Renal cortex interstitium (tissue), 11 donors: ENCODE data around the gene LHFPL2. TPM values are rescaled to one million over a fixed set of nuclear protein-coding genes. Genes with fewer than 3 reads are reported as not detected.

Experiments used
- DNase-seq, 11 donors: peaks; one replicate each; pipeline ENCODE4 v3.0.0-alpha.2; 2013; ENCODE audit warnings: low read depth in 9 of 11, low spot score in 4 of 11; ENCODE audit errors: extremely low read depth in 1 of 11
- polyA plus RNA-seq, 3 donors: library from polyadenylated mRNA; unstranded; fragments of 120-200 nt; gene quantifications; one replicate each; pipeline ENCODE4 v1.2.1, GENCODE V29; 2013; ENCODE audit not compliant: insufficient read length in 3 of 3

The LHFPL2 gene
- polyA plus RNA-seq, 3 donors, result 50.3 to 53.6 (median 50.3) TPM

GRCh38 chr5:78591138-78591612 is 57.4 kb downstream of the LHFPL2 start:
- DNase-seq, result no peak

- no peak for DNase-seq
These were observed 58.6 kb downstream of the LHFPL2 start for GRCh38 chr5:78589923-78590322.

- DNase-seq, result no peak
These were observed 60.1 kb downstream of the LHFPL2 start for GRCh38 chr5:78588507-78588906.

GRCh38 chr5:78587775-78588291 is 60.7 kb downstream of the LHFPL2 start:
- no peak for DNase-seq

GRCh38 chr5:78587081-78587774 is 61.3 kb downstream of the LHFPL2 start:
- DNase-seq, result no peak

- no peak for DNase-seq
These were observed 62.3 kb downstream of the LHFPL2 start for GRCh38 chr5:78586251-78586650.

- DNase-seq, result no peak
These were observed 70.6 kb downstream of the LHFPL2 start for GRCh38 chr5:78578015-78578414.

GRCh38 chr5:78577071-78577807 is 71.3 kb downstream of the LHFPL2 start:
- no peak for DNase-seq

- no peak for DNase-seq
These were observed 72.2 kb downstream of the LHFPL2 start for GRCh38 chr5:78576376-78576775.

- no peak for DNase-seq
These were observed 73.8 kb downstream of the LHFPL2 start for GRCh38 chr5:78574731-78575161.

- DNase-seq, result no peak
These were observed 74.4 kb downstream of the LHFPL2 start for GRCh38 chr5:78574131-78574673.

GRCh38 chr5:78573318-78573717 is 75.3 kb downstream of the LHFPL2 start:
- DNase-seq, result no peak

GRCh38 chr5:78570646-78571045 is 77.9 kb downstream of the LHFPL2 start:
- DNase-seq, result no peak

GRCh38 chr5:78569441-78569840 is 79.1 kb downstream of the LHFPL2 start:
- DNase-seq, result peak; percentile 64 to 92 (median 81)

- DNase-seq, result no peak
These were observed 79.9 kb downstream of the LHFPL2 start for GRCh38 chr5:78568676-78569075.

GRCh38 chr5:78568212-78568611 is 80.4 kb downstream of the LHFPL2 start:
- DNase-seq, result no peak

- DNase-seq, result no peak
These were observed 81.0 kb downstream of the LHFPL2 start for GRCh38 chr5:78567617-78568016.

- DNase-seq, result no peak
These were observed 81.7 kb downstream of the LHFPL2 start for GRCh38 chr5:78566747-78567425.

GRCh38 chr5:78565395-78565794 is 83.2 kb downstream of the LHFPL2 start:
- no peak for DNase-seq
